Measurements from ENCODE around the gene SKA1. TPM values are rescaled to one million over a fixed set of nuclear protein-coding genes. Genes with fewer than 3 reads are reported as not detected.

The SKA1 gene
- total and polyA plus RNA-seq, 9 of the 15 experiments (the other 6 are each of a cell fraction or from before 2014, with no cell fraction given) = 27.8 to 67.2 (median 41.9) TPM

- FAIRE-seq (peak; percentile 93), DNase-seq (ENCODE audit: extremely low read depth in 1 of 4, low spot score in 3 of 4) (peak; percentile 46 to 80 (median 55)), ATAC-seq (peak; percentile 80)
- no peak overlapping the region for H3K4me3 ChIP-seq
- no peaks in the 10 kb centered on the region for H4K20me1 ChIP-seq (replicated peaks; ENCODE audit: control insufficient read depth, insufficient read depth, low read length)
- peak overlapping the region; percentile 51; the same call in 1 of the 2 replicates for H2AFZ ChIP-seq (ENCODE audit: low read depth, low read length)
- CTCF ChIA-PET (ENCODE audit: low intra/inter-chr PET ratio) = no interaction called here
- H3K9me3 ChIP-seq (replicated peaks; ENCODE audit: control insufficient read depth, insufficient read depth, low read depth, low read length) = no peaks in the 10 kb centered on the region
- POLR2A ChIA-PET = no interaction called here
- no peaks in the 10 kb centered on the region for H3K36me3 ChIP-seq (ENCODE audit: control insufficient read depth, insufficient read depth, low read length)
- no peaks in the 10 kb centered on the region for H3K79me2 ChIP-seq (ENCODE audit: control insufficient read depth, insufficient read depth, low read length)
- intact Hi-C loops (cut with micrococcal nuclease) (loop anchor here (2.0 to 10.0 kb wide), 5 partner anchors 68 to 497 kb away; partner anchors contain the start of gene CXXC1), in situ Hi-C loops (cut with MboI) (loop anchor here (10.0 kb wide), 1 partner anchor 154 kb away; no protein-coding TSS in a partner anchor)
- 0% methylated on average over 1 of the region's 1 CpG for WGBS (ENCODE audit: insufficient coverage, low coverage, missing lambda C conversion rate)
- BruUV-seq (replicated peaks) = no TSS peak
- no peaks in the 10 kb centered on the region for H3K27me3 ChIP-seq (ENCODE audit: control insufficient read depth in 2 of 2, insufficient read depth in 2 of 2, low read length in 2 of 2)
- peak overlapping the region; percentile 55 for H3K4me2 ChIP-seq (ENCODE audit: insufficient read depth, low read length)
- H3K9me1 ChIP-seq (ENCODE audit: control insufficient read depth, insufficient read depth, low read length) = no peaks in the 10 kb centered on the region
- no peak overlapping the region for H3K27ac ChIP-seq (ENCODE audit: extremely low read depth, low read depth, low read length)
- H3K4me1 ChIP-seq (replicated peaks in 1 of 2; ENCODE audit: control insufficient read depth in 2 of 2, insufficient read depth in 2 of 2, low read length in 2 of 2) = peaks cover 13 to 30% of the 10 kb centered on the region in 2 experiments
- no peak overlapping the region for H3K9ac ChIP-seq (ENCODE audit: insufficient read depth in 1 of 2, low read depth in 2 of 2, low read length in 2 of 2)
- TF ChIP-seq NFIC (IDR thresholded peaks at IDR 0.05) (peak; percentile 53), TEAD4 (IDR thresholded peaks at IDR 0.05; ENCODE audit: low read length) (peak; percentile 64), TEAD4 (CRISPR knock-in tag; IDR thresholded peaks at IDR 0.05; ENCODE audit: borderline replicate concordance) (no peak), TCF3 (CRISPR knock-in tag; IDR thresholded peaks at IDR 0.05) (peak; percentile 95), DPF2 (IDR thresholded peaks at IDR 0.05) (peak; percentile 89), NCOR1 (IDR thresholded peaks at IDR 0.05) (peak; percentile 73), ADNP (tag; IDR thresholded peaks at IDR 0.05) (no peak), ZNF324 (CRISPR knock-in tag; IDR thresholded peaks at IDR 0.05) (no peak), ETV1 (tag; conservative IDR thresholded peaks at IDR 0.05; ENCODE audit: low read depth) (no peak), MEIS2 (IDR thresholded peaks at IDR 0.05; ENCODE audit: partially characterized antibody) (peak; percentile 96), CREM (IDR thresholded peaks at IDR 0.05; ENCODE audit: low read depth) (peak; percentile 44; the same call in 1 of the 2 replicates), TFAM (CRISPR knock-in tag; conservative IDR thresholded peaks at IDR 0.05) (no peak), SMARCA4 (IDR thresholded peaks at IDR 0.05) (peak; percentile 84), SMAD4 (CRISPR knock-in tag; conservative IDR thresholded peaks at IDR 0.05) (0 out of 2 replicates have a peak, but pooled peaks have one; percentile 13), CTBP1 (IDR thresholded peaks at IDR 0.05; ENCODE audit: borderline replicate concordance) (peak; percentile 61; the same call in 1 of the 2 replicates), ZC3H4 (CRISPR knock-in tag; IDR thresholded peaks at IDR 0.05; ENCODE audit: borderline replicate concordance) (no peak), ARID1B (IDR thresholded peaks at IDR 0.05) (peak; percentile 95), HDAC1 (IDR thresholded peaks at IDR 0.05) (peak in 1 of 2 experiments; percentile 53; a peak in 1 of 4 replicates), SOX6 (IDR thresholded peaks at IDR 0.05) (0 out of 2 replicates have a peak, but pooled peaks have one; percentile 20)
- TF ChIP-seq, protein P1, sequence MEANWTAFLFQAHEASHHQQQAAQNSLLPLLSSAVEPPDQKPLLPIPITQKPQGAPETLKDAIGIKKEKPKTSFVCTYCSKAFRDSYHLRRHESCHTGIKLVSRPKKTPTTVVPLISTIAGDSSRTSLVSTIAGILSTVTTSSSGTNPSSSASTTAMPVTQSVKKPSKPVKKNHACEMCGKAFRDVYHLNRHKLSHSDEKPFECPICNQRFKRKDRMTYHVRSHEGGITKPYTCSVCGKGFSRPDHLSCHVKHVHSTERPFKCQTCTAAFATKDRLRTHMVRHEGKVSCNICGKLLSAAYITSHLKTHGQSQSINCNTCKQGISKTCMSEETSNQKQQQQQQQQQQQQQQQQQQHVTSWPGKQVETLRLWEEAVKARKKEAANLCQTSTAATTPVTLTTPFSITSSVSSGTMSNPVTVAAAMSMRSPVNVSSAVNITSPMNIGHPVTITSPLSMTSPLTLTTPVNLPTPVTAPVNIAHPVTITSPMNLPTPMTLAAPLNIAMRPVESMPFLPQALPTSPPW (CRISPR knock-in tag; IDR thresholded peaks at IDR 0.05) = peak; percentile 44; the same call in 1 of the 2 replicates
- TF ChIP-seq, protein P2, sequence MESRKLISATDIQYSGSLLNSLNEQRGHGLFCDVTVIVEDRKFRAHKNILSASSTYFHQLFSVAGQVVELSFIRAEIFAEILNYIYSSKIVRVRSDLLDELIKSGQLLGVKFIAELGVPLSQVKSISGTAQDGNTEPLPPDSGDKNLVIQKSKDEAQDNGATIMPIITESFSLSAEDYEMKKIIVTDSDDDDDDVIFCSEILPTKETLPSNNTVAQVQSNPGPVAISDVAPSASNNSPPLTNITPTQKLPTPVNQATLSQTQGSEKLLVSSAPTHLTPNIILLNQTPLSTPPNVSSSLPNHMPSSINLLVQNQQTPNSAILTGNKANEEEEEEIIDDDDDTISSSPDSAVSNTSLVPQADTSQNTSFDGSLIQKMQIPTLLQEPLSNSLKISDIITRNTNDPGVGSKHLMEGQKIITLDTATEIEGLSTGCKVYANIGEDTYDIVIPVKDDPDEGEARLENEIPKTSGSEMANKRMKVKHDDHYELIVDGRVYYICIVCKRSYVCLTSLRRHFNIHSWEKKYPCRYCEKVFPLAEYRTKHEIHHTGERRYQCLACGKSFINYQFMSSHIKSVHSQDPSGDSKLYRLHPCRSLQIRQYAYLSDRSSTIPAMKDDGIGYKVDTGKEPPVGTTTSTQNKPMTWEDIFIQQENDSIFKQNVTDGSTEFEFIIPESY (CRISPR knock-in tag; IDR thresholded peaks at IDR 0.05) = no peak
- TF ChIP-seq, protein P3, sequence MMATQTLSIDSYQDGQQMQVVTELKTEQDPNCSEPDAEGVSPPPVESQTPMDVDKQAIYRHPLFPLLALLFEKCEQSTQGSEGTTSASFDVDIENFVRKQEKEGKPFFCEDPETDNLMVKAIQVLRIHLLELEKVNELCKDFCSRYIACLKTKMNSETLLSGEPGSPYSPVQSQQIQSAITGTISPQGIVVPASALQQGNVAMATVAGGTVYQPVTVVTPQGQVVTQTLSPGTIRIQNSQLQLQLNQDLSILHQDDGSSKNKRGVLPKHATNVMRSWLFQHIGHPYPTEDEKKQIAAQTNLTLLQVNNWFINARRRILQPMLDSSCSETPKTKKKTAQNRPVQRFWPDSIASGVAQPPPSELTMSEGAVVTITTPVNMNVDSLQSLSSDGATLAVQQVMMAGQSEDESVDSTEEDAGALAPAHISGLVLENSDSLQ (IDR thresholded peaks at IDR 0.05) = 0 out of 2 replicates have a peak, but pooled peaks have one; percentile 40
These were observed 16.0 kb upstream of the SKA1 start for GRCh38 chr18:50358844-50359243.
